Forelimb muscle (tissue), 1 donor: ENCODE results near the gene SPATS1. TPM values are rescaled to one million over a fixed set of nuclear protein-coding genes. Genes with fewer than 3 reads are reported as not detected.
"Not testable (repeated sequence)": the region's sequence is repeated elsewhere in the genome, so short reads cannot be mapped to it uniquely, and the experiment has no call there.

Experiments used
- DNase-seq: peaks from one replicate; pipeline ENCODE4 v3.0.0-alpha.2; 2013; ENCODE audit warnings: low read depth
- polyA plus RNA-seq: library from polyadenylated mRNA; unstranded; fragments of 120-200 nt; gene quantifications from one replicate; pipeline ENCODE4 v1.2.1, GENCODE V29; 2013; ENCODE audit not compliant: insufficient read length

SPATS1 gene
- polyA plus RNA-seq, 1 donor: not detected

DNA sequence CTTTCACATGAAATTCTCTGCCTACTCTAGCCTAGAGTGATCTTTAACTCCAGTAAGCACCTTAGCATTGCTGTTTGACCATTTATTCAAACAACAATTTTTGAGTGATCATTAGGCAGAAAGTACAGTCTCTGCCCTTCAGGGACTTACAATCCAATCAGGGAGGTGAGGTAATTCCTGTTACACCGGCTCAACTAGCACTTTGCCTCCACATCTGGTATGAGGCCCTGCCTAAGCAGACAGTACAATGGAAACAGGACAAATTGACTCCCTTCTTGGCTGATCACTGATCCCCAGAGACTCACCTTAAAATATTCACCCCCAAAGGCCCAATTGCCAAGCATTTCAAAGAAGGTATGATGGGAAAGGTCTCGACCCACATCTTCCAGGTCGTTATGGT lies 30.7 kb upstream of the SPATS1 start:
- no peak for DNase-seq

DNA sequence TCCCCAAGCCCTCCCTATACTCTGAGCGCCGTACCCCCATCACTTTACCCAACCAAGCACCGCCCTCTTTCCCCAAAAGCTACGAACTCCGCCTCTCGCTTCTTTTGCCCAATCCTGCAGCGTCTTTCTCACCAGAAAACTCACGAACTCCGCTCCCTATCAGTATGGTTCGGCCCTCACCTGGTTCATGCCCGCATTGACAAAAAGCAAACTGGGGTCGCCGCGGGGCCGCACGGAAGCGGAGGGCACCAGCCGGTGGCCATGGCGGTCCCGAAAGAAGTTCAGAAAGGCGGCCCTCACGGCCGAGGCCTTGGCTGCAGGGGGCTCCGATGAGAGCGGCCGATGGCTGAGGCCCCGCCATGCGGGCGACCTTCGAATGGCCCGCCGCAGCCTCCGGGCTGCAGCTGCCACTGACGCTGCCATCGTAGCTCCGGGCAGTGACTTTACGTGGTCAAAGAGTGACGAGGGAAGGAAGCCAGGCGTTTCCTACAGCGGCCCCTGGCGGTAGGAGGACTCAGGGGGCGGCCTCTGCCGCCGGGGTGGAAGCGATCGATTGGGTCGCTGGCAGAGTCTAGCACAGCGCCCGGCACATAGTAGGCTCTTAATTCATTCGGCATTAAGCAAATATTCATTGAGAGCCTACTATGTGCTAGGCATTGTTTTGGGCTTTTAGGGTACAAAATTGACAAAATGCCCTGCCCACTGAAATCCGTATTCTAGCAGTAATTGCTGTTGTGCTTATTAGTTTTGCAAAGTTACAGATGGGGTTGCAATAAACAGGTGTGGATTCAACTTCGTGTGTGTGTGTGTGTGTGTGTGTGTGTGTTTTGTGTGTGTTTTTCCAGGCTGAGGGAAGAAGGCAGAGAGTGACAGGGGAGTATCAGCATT lies 29.3 kb upstream of the SPATS1 start, which contains the start of gene AARS2:
AARS2 (minus strand) TSS at position 447 of the 888 bp plus-strand sequence; CDS start at position 423, 24 bp downstream.
- DNase-seq: no peak

DNA sequence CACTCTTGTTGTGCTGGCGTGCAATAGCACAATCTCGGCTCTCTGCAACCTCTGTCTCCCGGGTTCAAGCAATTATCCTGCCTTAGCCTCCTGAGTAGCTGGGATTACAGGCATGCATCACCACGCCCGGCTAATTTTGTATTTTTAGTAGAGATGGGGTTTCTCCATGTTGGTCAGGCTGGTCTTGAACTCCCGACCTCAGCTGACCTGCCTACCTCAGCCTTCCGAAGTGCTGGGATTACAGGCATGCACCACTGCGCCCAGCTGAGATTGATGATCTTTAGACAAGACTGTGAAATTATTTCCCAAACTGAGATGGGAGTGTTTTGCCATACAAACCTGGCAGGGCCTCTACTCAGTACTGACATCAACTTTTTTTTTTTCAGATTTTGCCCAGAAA lies 27.8 kb upstream of the SPATS1 start:
- not testable (repeated sequence) for DNase-seq

DNA sequence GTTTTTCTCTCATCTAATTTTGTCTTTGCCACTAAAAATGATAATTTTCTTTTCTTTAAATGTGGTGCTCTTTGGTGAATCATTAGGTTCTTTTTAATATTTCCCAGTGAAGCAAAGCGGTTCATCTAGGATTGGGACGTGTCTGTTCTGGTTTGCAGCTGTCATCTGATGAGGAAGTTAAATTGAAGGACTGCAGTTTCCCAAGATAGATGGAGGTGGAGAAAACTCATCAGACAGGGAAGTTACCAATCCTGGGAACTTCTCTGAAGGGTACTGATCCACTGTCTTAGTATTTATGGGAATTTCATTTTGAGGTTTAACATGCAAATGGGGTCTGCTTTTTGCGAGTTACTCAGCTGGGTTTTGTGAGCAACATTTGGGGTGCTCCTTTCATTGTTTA lies 26.9 kb upstream of the SPATS1 start:
- no peak for DNase-seq

DNA sequence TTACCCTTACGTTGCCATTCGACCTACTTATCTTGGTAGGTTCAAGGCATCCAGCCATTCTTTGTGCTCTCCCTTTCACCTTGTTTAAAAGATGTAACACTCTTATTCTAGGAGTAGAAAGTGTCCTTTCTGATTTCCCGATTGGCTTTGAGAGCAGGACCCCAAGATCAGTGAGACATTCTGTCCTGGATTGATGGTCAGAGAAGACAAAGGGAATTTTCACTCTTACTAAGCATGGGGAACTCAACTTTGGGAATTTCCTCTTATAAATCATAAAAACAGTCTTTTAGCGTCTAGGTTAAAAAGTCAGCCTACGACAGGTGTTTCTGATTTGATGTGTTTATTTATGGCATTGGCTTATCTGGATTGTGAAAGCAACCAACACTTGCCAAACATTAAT lies 26.5 kb upstream of the SPATS1 start:
- DNase-seq: no peak

DNA sequence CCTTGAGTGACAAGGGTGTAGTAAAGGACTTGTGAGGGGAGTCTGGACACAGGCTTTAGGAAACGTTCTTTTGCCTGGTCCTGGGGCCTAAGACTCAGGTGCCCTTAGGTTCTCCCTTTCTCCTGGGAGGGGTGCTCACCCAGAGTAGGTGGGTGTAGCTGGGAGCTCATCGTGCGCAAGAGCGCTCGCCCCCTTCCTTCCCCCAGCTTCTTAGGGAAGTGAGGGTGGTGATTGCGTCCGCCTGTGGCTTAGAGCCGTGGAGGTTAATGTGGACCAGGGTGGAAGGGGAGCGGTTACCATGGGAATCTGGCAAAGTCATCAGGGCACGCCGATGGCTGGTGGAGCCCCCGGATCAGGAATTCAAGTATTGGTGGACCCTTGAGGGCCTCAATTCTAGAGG lies 26.0 kb upstream of the SPATS1 start:
- no peak for DNase-seq

DNA sequence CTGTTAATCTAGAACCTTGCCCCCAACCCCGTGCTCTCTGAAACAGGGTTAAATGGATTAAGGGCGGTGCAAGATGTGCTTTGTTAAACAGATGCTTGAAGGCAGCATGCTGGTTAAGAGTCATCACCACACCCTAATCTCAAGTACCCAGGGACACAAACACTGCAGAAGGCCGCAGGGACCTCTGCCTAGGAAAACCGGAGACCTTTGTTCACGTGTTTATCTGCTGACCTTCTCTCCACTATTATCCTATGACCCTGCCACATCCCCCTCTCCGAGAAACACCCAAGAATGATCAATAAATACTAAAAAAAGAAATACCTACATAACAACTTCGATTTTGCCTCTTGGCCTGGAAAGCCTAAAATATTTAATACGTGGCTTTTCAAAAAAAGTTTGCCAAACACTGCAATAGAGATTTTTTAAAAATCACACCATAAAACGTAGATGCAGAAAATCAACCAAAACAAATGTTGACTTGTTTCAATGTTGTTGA lies 25.3 kb upstream of the SPATS1 start:
- DNase-seq: not testable (repeated sequence)

DNA sequence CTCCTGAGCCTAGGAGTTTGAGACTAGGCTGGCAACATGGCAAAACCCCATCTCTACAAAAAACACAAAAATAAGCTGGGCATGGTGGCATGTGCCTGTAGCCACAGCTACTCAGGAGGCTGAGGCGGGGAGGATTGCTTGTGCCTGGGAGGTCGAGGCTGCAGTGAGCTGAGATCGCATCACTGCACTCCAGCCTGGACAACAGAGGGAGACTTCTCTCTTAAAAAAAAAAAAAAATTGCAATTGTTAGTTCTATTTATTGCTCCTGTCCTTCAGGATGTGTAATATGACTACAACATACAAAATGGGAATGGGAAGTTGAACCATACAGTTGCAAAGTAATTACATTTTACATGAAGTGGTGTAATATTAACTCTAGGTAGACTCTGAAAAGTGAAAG lies 21.2 kb upstream of the SPATS1 start:
- no peak for DNase-seq

DNA sequence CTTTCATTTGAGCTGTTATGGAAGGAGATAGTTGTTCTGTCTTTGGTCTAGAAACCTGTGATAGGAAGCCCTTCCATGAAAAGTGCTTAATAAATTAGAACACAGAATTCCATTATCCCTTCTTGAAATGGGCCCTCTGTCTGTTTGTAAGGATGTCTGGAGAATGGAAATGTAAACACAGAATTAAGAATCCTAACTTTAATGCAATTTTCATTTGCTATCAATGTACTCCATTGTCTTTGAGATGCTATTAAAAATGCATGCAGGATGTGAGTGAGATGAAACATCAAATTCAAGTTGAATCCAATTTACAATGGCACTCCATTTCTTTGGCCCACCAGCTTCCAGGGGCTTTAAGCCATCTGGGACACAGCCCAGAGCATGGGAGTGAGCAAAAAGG lies 15.4 kb upstream of the SPATS1 start:
- no peak for DNase-seq

DNA sequence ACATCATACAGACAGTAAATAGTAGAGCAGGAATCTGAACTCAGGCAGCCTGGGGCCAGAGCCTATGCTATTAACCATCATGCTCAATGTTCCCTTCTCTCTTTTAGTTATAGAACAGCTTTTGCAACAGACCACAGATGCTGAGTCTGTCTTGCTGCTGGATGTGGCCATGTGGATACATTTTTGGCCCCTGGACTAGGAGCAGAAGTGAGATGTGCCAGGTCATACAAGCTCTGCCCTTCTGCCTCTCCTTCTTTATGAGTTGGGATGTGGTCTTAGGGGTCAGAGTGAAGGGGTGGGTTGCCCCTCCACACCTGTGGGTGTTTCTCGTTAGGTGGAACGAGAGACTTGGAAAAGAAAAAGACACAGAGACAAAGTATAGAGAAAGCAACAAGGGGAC lies 14.7 kb upstream of the SPATS1 start:
- no peak for DNase-seq

DNA sequence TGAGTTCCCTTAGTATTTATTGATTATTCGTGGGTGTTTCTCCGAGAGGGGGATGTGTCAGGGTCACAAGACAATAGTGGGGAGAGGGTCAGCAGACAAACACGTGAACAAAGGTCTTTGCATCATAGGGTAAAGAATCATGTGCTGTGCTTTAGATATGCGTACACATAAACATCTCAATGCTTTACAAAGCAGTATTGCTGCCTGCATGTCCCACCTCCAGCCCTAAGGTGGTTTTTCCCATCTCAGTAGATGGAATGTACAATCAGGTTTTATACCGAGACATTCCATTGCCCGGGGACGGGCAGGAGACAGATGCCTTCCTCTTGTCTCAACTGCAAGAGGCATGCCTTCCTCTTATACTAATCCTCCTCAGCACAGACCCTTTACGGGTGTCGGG lies 14.2 kb upstream of the SPATS1 start:
- DNase-seq: not testable (repeated sequence)

DNA sequence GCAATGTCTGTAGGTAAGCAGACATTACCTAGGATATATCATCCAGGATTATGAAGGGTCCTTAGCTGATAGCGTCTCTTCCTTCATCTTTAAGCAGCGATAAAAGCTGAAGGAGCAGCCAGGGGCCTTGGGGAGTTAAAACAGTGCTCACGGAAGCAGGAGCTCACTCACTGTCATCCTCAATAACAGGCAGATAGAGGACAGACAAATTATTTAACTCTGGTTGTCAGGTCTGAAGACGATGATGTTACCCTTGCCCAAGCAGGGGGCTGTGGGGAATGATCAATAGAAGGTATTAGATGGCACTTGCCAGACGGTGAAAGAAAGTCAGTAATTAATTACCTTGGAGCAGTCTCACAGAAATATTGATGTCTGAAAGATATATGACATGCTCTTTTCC lies 12.6 kb upstream of the SPATS1 start:
- no peak for DNase-seq

DNA sequence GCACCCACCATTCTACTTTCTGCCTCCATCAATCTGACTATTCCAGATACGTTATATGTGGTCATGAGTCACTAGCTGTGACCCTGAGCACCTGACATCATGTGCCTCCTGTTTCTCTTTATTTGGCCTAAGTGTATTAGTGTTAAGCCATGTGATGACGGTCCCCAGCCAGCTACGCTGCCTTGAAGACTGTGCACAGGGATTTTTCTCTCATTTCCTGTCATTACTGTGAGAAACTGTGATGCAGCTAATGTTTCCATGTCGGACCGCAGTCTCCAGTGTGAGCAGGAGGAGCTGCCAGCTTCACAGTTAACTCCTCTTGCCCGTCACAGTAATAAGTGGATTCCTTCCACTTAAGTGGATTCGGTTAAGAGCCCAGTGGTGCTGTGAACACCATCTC lies 9.9 kb upstream of the SPATS1 start:
- no peak for DNase-seq

DNA sequence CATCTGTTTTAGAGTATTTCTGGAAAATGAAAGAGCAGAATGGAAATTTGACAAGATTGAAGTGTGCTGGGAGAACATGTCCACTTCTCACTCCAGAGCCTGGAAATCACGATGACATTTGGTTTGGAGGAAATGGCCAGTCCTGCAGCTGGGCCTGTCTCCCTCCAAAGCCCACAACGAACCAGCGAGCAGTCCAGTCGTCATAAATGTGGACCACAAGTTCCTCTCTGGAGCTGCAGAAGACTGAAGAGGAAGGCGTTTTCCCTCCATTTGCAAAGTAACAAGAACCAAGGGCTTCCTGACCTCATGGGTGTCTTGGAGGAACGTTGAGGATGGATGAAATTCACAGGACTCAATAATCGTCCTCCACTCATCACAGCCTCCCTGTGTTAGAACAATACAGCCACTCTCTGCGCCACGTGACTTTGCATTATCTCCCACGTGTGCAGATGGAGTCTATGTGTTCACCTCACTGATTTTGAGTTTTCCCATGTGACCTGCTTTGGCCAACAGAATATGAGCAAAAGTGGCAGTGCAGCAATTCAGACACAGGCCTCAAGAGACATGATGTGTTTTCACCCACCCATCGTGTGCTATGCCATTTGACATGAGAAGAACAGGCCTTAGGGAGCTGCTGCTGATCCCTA lies 9.1 kb upstream of the SPATS1 start:
- no peak for DNase-seq

DNA sequence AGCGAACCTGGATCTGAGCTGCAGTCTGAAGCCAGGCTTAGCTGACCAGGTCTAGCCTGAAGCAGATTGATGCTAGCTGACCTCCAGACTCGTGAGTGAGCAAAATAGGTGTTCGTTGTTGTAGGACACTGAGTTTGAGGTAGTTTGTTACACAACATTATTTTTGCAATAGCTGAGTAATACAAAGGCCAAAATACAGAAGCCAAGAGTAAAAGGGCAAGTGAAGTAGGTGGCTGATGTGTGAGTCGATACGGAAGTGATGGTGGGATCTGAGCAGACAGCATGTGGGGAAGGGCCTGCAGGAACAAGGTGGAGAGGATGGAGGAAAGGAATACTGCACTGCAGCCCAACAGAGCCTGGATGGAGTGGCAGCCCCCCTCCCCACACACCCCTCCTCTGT lies 8.5 kb upstream of the SPATS1 start:
- no peak for DNase-seq

DNA sequence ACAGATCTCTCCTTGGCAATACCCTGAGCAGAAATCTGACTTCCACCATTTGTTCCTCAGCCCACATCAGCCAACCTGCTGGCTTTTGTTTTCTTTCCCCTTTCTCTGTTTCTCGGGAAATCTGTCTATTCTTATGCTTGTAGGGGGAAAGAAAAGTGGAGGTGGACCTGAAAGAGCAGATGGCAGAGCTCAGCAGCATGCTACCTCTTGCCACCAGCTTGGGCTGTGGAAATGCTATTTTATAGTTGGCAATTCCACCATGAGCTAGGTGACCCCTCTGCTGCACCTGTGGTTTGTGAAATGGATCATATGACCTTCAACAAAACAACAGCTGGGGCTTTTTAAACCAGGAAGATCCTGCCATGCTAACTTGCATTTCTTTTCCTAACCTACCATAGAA lies 6.8 kb upstream of the SPATS1 start:
- no peak for DNase-seq

DNA sequence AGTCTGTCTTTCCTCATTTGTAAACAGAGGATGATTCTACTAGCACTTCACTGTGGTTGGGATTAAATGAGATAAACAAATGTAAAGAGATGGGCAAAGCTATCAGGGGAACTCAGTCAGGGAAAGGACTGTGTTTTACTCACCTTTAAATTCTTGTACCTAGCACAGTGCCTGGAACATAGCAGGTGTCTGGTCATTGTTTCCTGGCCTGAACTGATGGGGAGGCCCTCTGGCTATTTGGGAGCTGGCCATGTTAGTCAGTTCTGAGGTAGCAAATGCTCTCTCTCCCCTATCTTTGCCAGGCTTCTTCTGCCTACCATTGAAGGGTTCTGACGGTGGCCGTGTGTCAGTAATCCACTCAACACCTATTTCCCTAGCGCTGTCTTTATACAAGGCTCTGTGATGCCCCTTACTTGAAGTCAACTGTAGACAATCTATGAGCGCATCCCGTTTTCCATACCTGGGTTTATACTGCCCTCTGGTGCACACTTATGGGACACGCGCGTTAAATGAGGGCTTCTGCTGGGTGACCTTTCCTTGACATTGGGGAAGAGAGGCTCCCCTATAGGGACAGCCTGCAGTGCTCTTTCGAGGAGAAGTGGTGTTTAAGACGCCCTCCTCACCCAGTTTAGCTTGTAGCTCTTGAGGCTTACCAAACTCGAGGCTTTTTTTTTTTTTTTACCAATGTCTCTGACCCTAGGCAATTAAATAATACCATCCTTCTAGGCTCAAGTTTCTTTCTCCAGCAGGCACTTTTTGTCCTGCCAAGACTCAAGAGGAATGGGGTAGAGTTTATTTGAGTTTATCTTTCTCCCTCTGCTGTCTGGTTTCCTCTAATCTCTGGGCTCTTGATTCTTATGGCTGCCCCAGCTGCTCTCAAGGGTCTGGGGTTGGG lies 4.0 kb upstream of the SPATS1 start:
- DNase-seq: no peak

DNA sequence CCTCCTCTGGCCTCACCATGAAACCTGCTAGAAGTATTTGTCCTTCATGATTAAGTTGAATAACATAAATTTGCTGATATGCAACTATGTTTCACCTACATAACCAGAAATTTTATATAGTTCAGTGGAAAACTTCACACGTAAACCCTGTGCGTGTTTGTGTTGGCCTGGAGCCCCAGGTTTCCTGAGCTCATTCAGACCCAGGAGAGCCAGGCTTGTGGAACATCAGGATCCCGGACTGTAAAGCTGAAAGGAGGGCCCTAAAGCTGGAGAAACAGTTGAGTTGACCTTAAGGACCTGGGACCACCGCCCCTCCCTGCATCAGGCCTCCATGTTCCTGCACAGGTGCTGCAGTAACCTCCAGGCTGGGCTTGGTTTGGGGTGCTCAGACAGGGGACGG lies 3.1 kb upstream of the SPATS1 start:
- no peak for DNase-seq

DNA sequence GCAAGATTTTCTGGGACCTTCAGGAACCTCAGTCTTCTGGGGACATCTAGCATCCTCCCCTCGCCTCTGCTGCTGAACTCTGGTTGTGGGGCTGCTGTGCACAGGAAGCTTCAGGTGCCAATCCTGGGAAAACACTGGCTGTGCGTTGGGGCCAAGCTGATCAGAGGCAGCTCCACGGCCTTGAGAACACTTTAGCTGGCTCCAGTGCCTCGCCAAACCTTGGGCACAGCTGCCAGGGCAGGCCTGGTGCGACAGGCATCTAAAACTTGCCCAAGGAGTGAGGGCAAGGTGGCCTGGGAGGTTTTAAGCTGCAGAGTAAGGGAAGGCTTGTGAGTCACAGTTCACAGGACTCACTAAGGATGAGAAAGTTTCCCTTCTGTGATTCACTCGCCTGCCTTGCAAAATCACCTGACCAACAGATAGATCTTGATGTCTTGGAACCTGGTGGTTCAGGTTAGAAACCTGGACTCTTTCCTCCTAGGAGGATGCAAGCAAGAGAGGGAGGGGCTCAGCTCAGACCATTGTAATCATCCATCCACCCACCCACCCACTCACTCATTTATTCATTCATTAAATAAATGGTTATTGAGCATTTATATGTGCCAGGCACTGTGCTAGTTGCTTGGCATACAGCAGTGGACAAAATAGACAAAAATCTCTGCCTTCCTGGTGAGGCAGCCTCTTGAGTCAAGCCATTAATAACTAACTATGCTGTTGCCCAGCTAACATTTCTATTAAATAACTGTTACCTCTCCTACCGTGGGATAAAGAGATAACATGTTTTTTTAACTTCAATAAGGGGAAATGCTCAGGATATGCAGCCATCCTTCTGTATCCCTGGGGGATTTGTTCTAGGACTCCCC lies 2.5 kb upstream of the SPATS1 start:
- DNase-seq: no peak

DNA sequence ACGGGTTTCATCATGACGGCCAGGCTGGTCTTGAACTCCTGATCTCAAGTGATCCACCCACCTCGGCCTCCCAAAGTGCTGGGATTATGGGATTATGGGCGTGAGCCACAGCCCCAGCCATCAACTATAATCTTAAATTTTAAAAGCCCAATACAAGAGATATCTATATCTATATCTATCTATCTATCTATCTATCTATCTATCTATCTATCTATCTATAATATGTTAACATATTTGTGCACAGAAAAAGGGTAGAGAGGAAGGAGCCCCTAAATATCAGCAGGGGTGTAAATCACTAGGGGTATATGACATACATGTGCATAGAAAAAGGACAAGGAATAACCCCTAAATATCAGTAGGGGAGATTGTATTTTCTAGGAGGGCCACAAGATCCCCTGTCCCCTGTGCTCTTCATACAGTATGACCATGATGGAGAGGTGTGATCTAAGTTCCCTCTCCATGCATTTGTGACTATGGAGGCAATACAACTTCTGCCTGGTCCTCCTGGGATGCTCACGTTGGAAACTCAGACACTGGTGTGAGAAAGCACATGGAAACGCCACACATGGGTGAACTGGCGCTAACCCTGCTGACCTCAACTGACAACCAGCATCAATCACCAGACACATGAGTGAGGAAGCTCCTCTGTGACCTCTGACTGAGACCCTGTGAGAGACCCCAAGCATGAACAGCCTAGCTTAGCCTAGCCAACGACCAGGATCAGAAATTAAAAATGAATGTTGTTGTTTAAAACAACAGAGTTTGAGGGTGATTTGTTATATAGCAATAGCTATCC lies 1.2 kb upstream of the SPATS1 start:
- no peak for DNase-seq
